IPS-18a (cell line): ENCODE results near the gene TAMALIN.

Experiments used
- H3K27ac ChIP-seq: one replicate; pipeline ENCODE4 v1.5.1; 2013; ENCODE audit warnings: low read length
- H3K27me3 ChIP-seq: one replicate; pipeline ENCODE4 v1.6.1; 2013; ENCODE audit warnings: mild to moderate bottlenecking, low read length; ENCODE audit not compliant: control insufficient read depth, insufficient read depth
- H3K36me3 ChIP-seq: one replicate; pipeline ENCODE4 v1.6.1; 2013; ENCODE audit warnings: low read depth, low read length; ENCODE audit not compliant: control insufficient read depth
- H3K4me1 ChIP-seq: one replicate; pipeline ENCODE4 v1.6.1; 2013; ENCODE audit warnings: low read depth, low read length; ENCODE audit not compliant: control insufficient read depth
- H3K4me3 ChIP-seq: one replicate; pipeline ENCODE4 v1.5.1; 2013; ENCODE audit warnings: low read length
- H3K9ac ChIP-seq: one replicate; pipeline ENCODE4 v1.6.1; 2013; ENCODE audit warnings: mild to moderate bottlenecking, low read length, moderate library complexity
- H3K9me3 ChIP-seq: one replicate; pipeline ENCODE4 v1.6.1; 2013; ENCODE audit warnings: low read depth, low read length; ENCODE audit not compliant: control insufficient read depth

Gene TAMALIN

DNA sequence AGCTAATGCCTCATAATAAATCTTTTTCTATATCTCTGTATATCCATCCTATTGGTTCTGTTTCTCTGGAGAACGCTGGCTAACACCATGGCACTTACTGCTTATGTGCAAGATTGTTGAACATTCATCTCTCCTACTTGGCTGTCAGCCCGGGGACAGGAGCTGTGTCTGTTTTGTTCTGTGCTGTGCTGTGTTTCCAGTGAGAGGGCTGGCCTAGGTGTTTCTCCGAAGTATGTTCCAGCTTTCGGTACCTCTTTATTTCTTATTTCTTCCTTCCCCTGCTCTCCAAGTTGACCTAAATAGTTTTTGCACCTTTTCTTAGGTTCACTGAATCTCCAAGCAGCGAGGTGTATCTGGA, 25.7 kb downstream of the TAMALIN start:
- peaks cover 23% of the 10 kb centered on the region for H3K4me1 ChIP-seq
- H3K9me3 ChIP-seq = no peaks in the 10 kb centered on the region
- peak overlapping the region; percentile 42 for H3K27ac ChIP-seq
- no peak overlapping the region for H3K9ac ChIP-seq
- peak overlapping the region; percentile 41 for H3K4me3 ChIP-seq
- peaks cover 35% of the 10 kb centered on the region for H3K27me3 ChIP-seq
- H3K36me3 ChIP-seq = no peaks in the 10 kb centered on the region

DNA sequence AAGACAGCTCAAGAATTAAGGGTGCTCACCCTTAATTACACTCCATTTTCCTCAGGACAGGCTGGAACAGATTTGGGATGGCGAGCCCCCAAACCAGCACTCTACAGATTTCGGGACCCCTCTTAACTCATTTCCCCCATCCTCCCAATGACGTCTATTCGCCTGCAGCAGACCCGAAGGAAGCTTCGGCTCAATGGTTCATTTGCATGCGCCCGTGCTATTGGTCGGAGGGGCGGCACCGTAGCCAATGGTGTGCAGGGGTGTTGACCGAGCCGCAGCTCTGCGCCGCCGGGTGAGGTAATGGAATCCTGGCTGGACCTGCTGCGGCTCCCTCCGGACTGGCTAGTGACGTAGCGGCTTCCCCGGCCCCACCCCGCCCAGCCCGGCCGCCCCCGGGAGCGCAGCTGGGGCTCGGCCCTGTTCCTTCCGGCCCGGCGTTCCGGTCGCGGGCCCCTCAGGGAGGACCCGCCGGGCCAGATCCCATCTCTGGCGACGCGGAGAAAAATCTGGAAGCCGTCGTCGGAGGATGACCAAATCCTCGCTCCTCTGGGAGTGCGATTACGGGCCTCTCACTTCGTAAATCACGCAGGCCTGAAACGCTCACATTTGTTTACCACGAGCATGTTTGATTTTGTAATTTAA, 26.2 kb downstream of the TAMALIN start:
- peak overlapping the region; percentile 55 for H3K4me3 ChIP-seq
- peaks cover 35% of the 10 kb centered on the region for H3K27me3 ChIP-seq
- peak overlapping the region; percentile 77 for H3K9ac ChIP-seq
- peak overlapping the region; percentile 65 for H3K27ac ChIP-seq
- peaks cover 23% of the 10 kb centered on the region for H3K4me1 ChIP-seq
- H3K36me3 ChIP-seq = no peaks in the 10 kb centered on the region
- no peaks in the 10 kb centered on the region for H3K9me3 ChIP-seq

DNA sequence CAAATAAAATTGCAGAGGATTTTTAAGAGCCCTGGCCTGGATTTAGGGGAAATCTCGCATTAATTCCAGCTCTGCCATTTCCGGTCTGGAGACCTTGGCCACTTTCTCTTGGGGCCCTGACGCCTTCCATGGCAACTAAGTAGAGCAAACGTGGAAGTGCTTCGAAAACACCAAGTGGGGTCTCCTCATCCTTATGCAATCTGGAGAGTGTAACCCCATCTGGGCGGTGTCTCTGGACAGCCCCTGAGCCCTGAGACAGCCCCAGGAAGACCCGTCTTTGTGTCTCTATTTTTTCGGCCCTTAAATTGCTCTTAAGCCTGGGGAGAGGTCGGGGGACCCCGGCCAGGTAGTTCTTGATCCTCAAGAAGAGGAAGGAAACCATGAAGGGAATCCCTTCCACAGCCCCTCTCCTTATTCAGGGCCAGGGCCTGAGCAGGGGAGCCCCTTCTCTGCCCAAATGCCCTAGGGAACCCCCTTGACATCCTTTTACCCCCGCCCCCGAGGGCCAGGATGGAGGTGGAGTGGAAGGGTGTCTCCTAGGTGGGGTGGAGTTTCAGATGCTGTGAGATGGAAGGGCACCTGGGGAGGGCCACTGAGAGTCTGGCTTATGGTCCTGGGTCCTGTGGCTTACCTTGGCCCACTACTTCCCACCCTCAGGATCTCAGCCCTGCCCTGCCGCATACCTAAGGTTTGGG, 26.8 kb downstream of the TAMALIN start:
- H3K27ac ChIP-seq = peak overlapping the region; percentile 65
- H3K4me1 ChIP-seq = peaks cover 23% of the 10 kb centered on the region
- peaks cover 35% of the 10 kb centered on the region for H3K27me3 ChIP-seq
- peak overlapping the region; percentile 77 for H3K9ac ChIP-seq
- peak overlapping the region; percentile 55 for H3K4me3 ChIP-seq
- H3K36me3 ChIP-seq = no peaks in the 10 kb centered on the region
- H3K9me3 ChIP-seq = no peaks in the 10 kb centered on the region

DNA sequence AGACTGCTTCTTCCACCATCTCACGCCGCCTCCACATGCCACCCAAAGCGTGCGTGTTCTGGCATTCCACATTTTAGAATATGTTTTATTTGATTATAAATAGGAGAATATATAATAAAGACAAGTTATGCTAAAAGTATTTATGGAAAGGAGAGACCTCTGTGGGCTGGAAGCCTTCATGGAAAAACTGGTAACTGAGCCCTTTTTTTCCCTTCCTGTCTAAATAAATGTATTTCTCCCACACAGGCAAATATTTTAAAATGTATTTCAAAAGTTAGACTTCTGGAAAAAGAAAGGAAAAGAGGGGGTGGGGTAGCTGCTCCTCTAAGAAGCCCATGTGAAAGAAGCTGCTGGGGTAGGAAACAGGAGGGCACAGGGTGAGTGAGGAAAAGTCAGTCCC, 28.4 kb downstream of the TAMALIN start:
- no peak overlapping the region for H3K9ac ChIP-seq
- H3K4me3 ChIP-seq = no peak overlapping the region
- H3K36me3 ChIP-seq = no peaks in the 10 kb centered on the region
- peaks cover 13% of the 10 kb centered on the region for H3K4me1 ChIP-seq
- no peak overlapping the region for H3K27ac ChIP-seq
- no peaks in the 10 kb centered on the region for H3K9me3 ChIP-seq
- peaks cover 35% of the 10 kb centered on the region for H3K27me3 ChIP-seq

DNA sequence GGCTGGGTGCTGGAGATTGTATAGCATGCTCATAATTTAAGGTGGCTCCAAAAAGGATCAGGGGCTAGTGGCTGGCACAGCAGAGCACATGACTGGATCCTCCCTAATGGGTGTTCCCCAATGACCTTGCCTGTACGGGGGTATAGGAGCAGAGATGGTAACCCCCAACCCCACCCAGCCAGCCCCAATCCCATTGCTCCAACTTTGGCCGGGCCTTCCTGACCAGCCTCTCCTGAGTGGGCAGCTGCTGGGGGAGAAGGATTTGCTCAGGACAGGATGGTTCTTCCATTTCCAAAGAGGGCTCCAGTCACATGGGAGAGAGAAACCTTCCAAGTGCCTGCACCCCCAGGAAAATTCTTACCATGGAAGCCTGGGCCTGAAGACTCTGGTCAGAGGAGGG, 29.2 kb downstream of the TAMALIN start:
- H3K4me1 ChIP-seq = peaks cover 13% of the 10 kb centered on the region
- H3K36me3 ChIP-seq = no peaks in the 10 kb centered on the region
- no peak overlapping the region for H3K4me3 ChIP-seq
- H3K27ac ChIP-seq = no peak overlapping the region
- H3K9me3 ChIP-seq = no peaks in the 10 kb centered on the region
- H3K27me3 ChIP-seq = peaks cover 35% of the 10 kb centered on the region
- no peak overlapping the region for H3K9ac ChIP-seq

DNA sequence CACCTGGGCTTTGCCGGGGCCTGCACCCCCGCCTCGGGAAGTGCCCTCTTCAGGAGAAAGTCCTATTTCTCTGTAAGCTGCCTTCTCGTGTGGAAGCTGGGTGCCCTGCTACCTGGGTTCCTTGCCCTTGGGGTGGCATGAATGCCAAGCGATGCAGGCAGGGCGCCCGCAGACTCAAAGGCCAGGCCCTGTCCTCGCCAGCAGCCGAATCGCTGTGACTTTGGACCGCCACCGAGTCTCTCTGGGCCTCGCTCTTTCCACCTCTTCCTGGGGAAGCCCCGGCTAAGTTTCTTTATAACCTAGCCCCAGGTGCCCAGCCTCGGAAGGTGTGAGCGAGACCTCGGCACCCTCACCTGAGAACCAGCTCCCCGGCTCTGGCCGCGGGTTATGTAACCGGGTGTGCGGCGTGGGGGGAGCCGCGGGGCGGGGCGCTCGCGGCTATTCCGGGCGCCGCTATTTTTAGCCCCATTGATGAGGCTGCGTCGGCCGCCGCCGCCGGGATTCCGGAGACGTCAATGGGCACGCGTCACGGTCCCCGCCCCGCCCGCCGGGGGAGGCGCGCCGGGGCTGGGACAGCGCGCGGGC, 29.9 kb downstream of the TAMALIN start:
- H3K27ac ChIP-seq = no peak overlapping the region
- no peaks in the 10 kb centered on the region for H3K9me3 ChIP-seq
- peak overlapping the region; percentile 44 for H3K9ac ChIP-seq
- H3K4me3 ChIP-seq = peak overlapping the region; percentile 50
- H3K36me3 ChIP-seq = no peaks in the 10 kb centered on the region
- H3K4me1 ChIP-seq = peaks cover 18% of the 10 kb centered on the region
- peaks cover 35% of the 10 kb centered on the region for H3K27me3 ChIP-seq

DNA sequence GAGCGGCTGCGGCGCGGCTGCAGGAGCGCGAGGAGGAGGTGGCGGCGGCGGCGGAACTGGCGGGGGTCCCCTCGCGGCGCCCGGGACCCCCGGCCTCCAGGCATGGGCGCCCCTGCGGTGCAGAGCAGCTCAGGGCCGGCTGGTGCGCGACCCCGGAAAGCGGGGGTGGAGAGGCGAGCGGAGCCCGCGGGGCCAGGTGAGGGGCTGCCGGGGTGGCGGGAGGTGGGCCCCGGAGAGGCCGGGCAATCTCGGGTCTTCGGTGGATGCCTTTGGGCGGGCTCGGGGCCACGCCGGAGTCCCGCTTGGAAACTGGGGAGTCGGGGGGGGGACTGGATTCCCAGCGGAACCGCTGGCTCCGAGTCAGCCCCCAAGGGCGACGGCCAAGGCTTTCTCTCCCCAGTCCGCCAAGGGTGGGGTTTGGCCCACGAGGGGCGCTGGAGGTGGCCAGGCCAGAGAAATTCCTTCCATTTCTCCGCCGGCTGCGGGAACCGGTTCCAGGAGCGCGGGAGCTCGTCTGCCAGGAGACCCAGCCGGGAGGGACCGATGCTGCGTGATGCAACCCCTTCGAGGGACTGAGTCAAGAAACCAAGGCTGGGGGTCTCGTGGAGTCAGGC, 30.6 kb downstream of the TAMALIN start:
- H3K27me3 ChIP-seq = peaks cover 35% of the 10 kb centered on the region
- H3K4me3 ChIP-seq = peak overlapping the region; percentile 79
- no peaks in the 10 kb centered on the region for H3K36me3 ChIP-seq
- peaks cover 17% of the 10 kb centered on the region for H3K4me1 ChIP-seq
- H3K9me3 ChIP-seq = no peaks in the 10 kb centered on the region
- H3K27ac ChIP-seq = no peak overlapping the region
- H3K9ac ChIP-seq = peak overlapping the region; percentile 81

DNA sequence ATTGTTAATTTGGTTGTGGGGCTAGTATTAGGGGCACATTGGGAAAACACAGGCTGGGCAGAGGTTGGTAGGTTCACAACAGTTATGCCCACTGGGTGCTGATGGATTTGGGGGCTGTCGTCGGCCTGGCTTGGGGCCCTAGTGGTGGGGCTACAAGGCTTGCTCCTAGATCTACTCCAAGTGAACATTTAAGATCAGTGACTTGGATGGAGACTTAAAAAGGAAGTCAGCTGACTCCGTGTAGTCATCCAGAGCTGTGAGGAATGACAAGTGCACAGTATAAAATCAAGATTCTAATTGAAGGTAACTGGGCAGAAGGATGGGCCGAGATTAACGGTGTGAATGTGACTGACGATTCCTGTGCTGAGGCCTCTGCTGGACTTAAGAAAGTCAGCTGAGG, 31.7 kb downstream of the TAMALIN start:
- Histone ChIP-seq H3K4me3 (peak overlapping the region; percentile 14), H3K9ac (no peak overlapping the region), H3K9me3 (no peaks in the 10 kb centered on the region), H3K4me1 (peaks cover 10% of the 10 kb centered on the region), H3K36me3 (no peaks in the 10 kb centered on the region), H3K27me3 (peaks cover 33% of the 10 kb centered on the region), H3K27ac (no peak overlapping the region)

DNA sequence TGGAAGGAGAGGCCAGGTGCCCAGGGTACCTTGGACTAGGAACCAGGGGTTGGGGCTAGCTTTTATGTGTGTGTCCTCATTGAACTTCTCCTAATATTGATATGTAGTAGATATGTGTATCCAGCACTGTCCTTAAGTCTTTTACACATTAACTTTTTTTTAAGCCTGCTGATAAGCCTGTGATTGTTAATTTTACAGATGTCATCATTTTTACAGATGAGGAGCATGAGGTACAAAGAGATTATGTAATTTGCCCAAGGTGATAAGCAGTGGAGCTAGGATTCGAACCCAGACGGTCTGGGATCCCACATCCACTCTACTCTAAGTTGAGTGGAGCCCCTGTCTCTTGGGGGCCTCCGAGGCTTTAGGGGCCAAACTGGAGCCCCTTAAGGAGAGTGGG, 34.3 kb downstream of the TAMALIN start:
- no peak overlapping the region for H3K4me3 ChIP-seq
- peaks cover 7% of the 10 kb centered on the region for H3K27me3 ChIP-seq
- H3K27ac ChIP-seq = no peak overlapping the region
- no peaks in the 10 kb centered on the region for H3K36me3 ChIP-seq
- H3K9me3 ChIP-seq = no peaks in the 10 kb centered on the region
- H3K4me1 ChIP-seq = peaks cover 5% of the 10 kb centered on the region
- H3K9ac ChIP-seq = no peak overlapping the region

DNA sequence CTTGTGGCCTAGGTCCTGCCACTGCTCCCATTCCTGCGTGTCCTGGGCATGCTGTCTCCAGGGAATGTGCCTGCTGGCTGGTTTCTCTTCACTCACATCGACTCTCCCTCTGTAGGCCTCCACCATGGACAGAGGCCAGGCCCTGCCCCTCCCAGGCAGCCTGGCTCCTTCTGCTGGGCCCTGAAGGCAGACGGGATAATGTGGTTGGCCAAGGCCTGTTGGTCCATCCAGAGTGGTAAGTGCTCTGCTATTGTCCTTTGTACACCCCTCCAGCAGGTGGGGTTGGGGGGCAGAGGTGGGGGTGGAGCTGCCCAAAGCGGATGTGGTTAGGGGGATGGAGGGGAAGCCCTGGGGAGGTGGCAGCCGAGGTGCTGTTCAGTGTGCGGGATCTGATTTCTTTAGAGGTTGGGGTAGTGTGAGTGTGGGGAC, 35.0 kb downstream of the TAMALIN start:
- H3K27ac ChIP-seq = no peak overlapping the region
- no peak overlapping the region for H3K4me3 ChIP-seq
- no peak overlapping the region for H3K9ac ChIP-seq
- H3K36me3 ChIP-seq = no peaks in the 10 kb centered on the region
- peaks cover 5% of the 10 kb centered on the region for H3K4me1 ChIP-seq
- no peaks in the 10 kb centered on the region for H3K9me3 ChIP-seq
- peaks cover under 1% of the 10 kb centered on the region for H3K27me3 ChIP-seq

DNA sequence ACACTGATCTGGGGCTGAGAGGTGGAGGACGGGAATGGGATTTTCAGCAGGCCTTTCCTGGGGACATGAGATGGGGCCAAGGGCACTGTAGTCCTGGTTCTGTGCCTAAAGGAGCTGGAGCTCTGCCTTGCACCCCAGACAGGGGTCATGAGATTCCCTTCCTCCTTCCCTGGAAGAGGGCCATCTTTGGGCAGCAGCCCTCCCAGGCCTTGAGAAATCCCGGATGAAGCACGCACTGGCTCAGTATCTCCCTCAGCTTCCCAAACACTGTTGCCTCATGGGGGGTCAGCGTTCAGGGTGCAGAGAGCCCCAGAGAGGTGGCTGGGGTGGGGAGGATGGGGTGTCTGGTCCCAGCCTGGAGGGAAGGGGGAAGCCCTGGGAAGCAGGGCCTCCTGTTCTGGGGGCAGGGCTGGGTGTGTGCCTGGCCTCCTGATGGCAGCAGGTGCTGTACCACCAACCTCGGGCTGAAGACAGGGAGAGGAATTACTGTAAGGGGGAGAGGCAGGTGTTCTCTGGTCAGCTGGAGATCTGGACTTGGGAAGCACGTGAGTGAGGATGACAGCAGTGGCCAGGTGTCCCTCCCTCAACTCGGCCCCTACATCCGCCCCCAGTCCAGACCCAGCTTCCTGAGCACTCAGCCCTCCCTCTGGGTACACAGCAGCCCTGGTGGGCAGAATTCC, 36.1 kb downstream of the TAMALIN start:
- H3K27me3 ChIP-seq = no peaks in the 10 kb centered on the region
- H3K4me1 ChIP-seq = peaks cover 5% of the 10 kb centered on the region
- H3K9me3 ChIP-seq = no peaks in the 10 kb centered on the region
- H3K27ac ChIP-seq = no peak overlapping the region
- H3K4me3 ChIP-seq = no peak overlapping the region
- no peaks in the 10 kb centered on the region for H3K36me3 ChIP-seq
- no peak overlapping the region for H3K9ac ChIP-seq
